Neural progenitor cell (in vitro differentiated cells): Measurements from ENCODE around the gene MRPS25. TPM values are rescaled to one million over a fixed set of nuclear protein-coding genes. Genes with fewer than 3 reads are reported as not detected.

Experiments used
- DNase-seq: peaks from one replicate; pipeline ENCODE4 v3.0.0-alpha.2; 2016; ENCODE audit warnings: low spot score
- H2AFZ ChIP-seq: fragments of 200-600 bp; sonication (generic); replicated peaks from 2 replicates; pipeline ENCODE4 v1.6.1; 2016; ENCODE audit warnings: antibody characterized with exemption
- H3F3A ChIP-seq: fragments of 200-600 bp; sonication (generic); 2 replicates; pipeline ENCODE4 v1.6.1; 2016; ENCODE audit warnings: antibody characterized with exemption, low read depth
- H3K27ac ChIP-seq: fragments of 200-600 bp; sonication (generic); 2 replicates; pipeline ENCODE4 v1.5.1; 2016; ENCODE audit warnings: mild to moderate bottlenecking
- H3K27me3 ChIP-seq: fragments of 200-600 bp; sonication (generic); 2 replicates; pipeline ENCODE4 v1.6.1; 2016; ENCODE audit warnings: mild to moderate bottlenecking, moderate library complexity
- H3K36me3 ChIP-seq: fragments of 200-600 bp; sonication (generic); 2 replicates; pipeline ENCODE4 v1.5.1; 2016
- H3K4me1 ChIP-seq: fragments of 200-600 bp; sonication (generic); 2 replicates; pipeline ENCODE4 v1.6.1; 2016; ENCODE audit warnings: mixed run types
- H3K4me2 ChIP-seq: fragments of 200-600 bp; sonication (generic); 2 replicates; pipeline ENCODE4 v1.6.1; 2016
- H3K4me3 ChIP-seq: fragments of 200-600 bp; sonication (generic); 2 replicates; pipeline ENCODE4 v1.5.1; 2016
- H3K79me2 ChIP-seq: fragments of 200-600 bp; sonication (generic); 2 replicates; pipeline ENCODE4 v1.6.1; 2016; ENCODE audit warnings: low read depth
- H3K9ac ChIP-seq: fragments of 200-600 bp; sonication (generic); 2 replicates; pipeline ENCODE4 v1.6.1; 2016
- H3K9me3 ChIP-seq: fragments of 200-600 bp; sonication (generic); 2 replicates; pipeline ENCODE4 v1.5.1; 2016; ENCODE audit warnings: low read depth
- H4K20me1 ChIP-seq: fragments of 200-600 bp; sonication (generic); 2 replicates; pipeline ENCODE4 v1.6.1; 2016; ENCODE audit warnings: low read depth
- H3K27ac Mint-ChIP-seq: 3 replicates; pipeline ENCODE4 v1.8.0; 2021; ENCODE audit warnings: mixed read lengths
- H3K27me3 Mint-ChIP-seq: 2 replicates; pipeline ENCODE4 v1.8.0; 2022; ENCODE audit warnings: low read depth, mild to moderate bottlenecking, inconsistent platforms, moderate library complexity, mixed read lengths; ENCODE audit not compliant: insufficient read depth
- H3K36me3 Mint-ChIP-seq: 3 replicates; pipeline ENCODE4 v1.8.0; 2021; ENCODE audit warnings: mixed read lengths
- H3K4me1 Mint-ChIP-seq: 3 replicates; pipeline ENCODE4 v1.8.0; 2021; ENCODE audit warnings: mixed read lengths
- H3K4me3 Mint-ChIP-seq: 3 replicates; pipeline ENCODE4 v1.8.0; 2021; ENCODE audit warnings: mild to moderate bottlenecking, moderate library complexity, mixed read lengths
- H3K9me3 Mint-ChIP-seq: 3 replicates; pipeline ENCODE4 v1.8.0; 2020; ENCODE audit warnings: mixed read lengths
- EZH2 ChIP-seq: fragments of 200-600 bp; sonication (generic); IDR thresholded peaks from 2 replicates; pipeline ENCODE4 v1.6.1; 2017; ENCODE audit warnings: antibody characterized with exemption, mild to moderate bottlenecking, moderate library complexity
- EZH2phosphoT487 ChIP-seq: fragments of 200-600 bp; sonication (generic); IDR thresholded peaks from 2 replicates; pipeline ENCODE4 v1.6.1; 2017; ENCODE audit warnings: antibody characterized with exemption
- total RNA-seq: library from RNA; depleted of rRNA; stranded (reverse); fragments of >200 nt; gene quantifications from 2 replicates; pipeline ENCODE4 v1.2.3, GENCODE V29; 2015; ENCODE audit warnings: low replicate concordance
- TF ChIP-seq, protein P1 (sequence below): fragments of 200-600 bp; sonication (generic); IDR thresholded peaks from 2 replicates; pipeline ENCODE4 v1.5.1; 2017; ENCODE audit warnings: antibody characterized with exemption, mild to moderate bottlenecking

Gene MRPS25
- total RNA-seq, 1 donor from 2014 or later = 28.9 TPM

- peak overlapping the region; percentile 52 for H3K4me3 Mint-ChIP-seq
- Histone ChIP-seq H3F3A (no peaks in the 10 kb centered on the region), H3K4me3 (no peak overlapping the region), H3K79me2 (no peaks in the 10 kb centered on the region), H2AFZ (peak overlapping the region; percentile 73), H3K4me1 (no peaks in the 10 kb centered on the region), H3K9ac (no peak overlapping the region), H3K36me3 (no peaks in the 10 kb centered on the region), H3K27ac (no peak overlapping the region), H4K20me1 (no peaks in the 10 kb centered on the region), H3K9me3 (no peaks in the 10 kb centered on the region), H3K4me2 (no peak overlapping the region), H3K27me3 (no peaks in the 10 kb centered on the region)
- no peaks in the 10 kb centered on the region for H3K36me3 Mint-ChIP-seq
- H3K27ac Mint-ChIP-seq = no peak overlapping the region
- peaks cover 8% of the 10 kb centered on the region for H3K27me3 Mint-ChIP-seq
- TF ChIP-seq EZH2 (no peak), EZH2phosphoT487 (no peak)
- TF ChIP-seq, protein P1, sequence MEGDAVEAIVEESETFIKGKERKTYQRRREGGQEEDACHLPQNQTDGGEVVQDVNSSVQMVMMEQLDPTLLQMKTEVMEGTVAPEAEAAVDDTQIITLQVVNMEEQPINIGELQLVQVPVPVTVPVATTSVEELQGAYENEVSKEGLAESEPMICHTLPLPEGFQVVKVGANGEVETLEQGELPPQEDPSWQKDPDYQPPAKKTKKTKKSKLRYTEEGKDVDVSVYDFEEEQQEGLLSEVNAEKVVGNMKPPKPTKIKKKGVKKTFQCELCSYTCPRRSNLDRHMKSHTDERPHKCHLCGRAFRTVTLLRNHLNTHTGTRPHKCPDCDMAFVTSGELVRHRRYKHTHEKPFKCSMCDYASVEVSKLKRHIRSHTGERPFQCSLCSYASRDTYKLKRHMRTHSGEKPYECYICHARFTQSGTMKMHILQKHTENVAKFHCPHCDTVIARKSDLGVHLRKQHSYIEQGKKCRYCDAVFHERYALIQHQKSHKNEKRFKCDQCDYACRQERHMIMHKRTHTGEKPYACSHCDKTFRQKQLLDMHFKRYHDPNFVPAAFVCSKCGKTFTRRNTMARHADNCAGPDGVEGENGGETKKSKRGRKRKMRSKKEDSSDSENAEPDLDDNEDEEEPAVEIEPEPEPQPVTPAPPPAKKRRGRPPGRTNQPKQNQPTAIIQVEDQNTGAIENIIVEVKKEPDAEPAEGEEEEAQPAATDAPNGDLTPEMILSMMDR = peak; percentile 96
- H3K9me3 Mint-ChIP-seq = no peaks in the 10 kb centered on the region
- peaks cover 4% of the 10 kb centered on the region for H3K4me1 Mint-ChIP-seq
- DNase-seq = peak; percentile 87
Measured at GRCh38 chr3:15108082-15108545, 43.0 kb upstream of the MRPS25 start.

- Histone ChIP-seq H3K36me3 (no peaks in the 10 kb centered on the region), H3K4me2 (no peak overlapping the region), H4K20me1 (no peaks in the 10 kb centered on the region), H3K27ac (no peak overlapping the region), H3K9me3 (no peaks in the 10 kb centered on the region), H3K4me3 (no peak overlapping the region), H3K4me1 (no peaks in the 10 kb centered on the region), H3K79me2 (no peaks in the 10 kb centered on the region), H3K9ac (no peak overlapping the region), H2AFZ (no peak overlapping the region), H3F3A (no peaks in the 10 kb centered on the region), H3K27me3 (no peaks in the 10 kb centered on the region)
- no peak for DNase-seq
- Mint-ChIP-seq H3K27me3 (peaks cover 11% of the 10 kb centered on the region), H3K4me3 (peak overlapping the region; percentile 11), H3K4me1 (peaks cover 2% of the 10 kb centered on the region), H3K9me3 (no peaks in the 10 kb centered on the region), H3K36me3 (no peaks in the 10 kb centered on the region), H3K27ac (no peak overlapping the region)
- TF ChIP-seq, protein P1 = no peak
- TF ChIP-seq EZH2 (no peak), EZH2phosphoT487 (no peak)
Measured at GRCh38 chr3:15107075-15107947, 42.2 kb upstream of the MRPS25 start.

DNA sequence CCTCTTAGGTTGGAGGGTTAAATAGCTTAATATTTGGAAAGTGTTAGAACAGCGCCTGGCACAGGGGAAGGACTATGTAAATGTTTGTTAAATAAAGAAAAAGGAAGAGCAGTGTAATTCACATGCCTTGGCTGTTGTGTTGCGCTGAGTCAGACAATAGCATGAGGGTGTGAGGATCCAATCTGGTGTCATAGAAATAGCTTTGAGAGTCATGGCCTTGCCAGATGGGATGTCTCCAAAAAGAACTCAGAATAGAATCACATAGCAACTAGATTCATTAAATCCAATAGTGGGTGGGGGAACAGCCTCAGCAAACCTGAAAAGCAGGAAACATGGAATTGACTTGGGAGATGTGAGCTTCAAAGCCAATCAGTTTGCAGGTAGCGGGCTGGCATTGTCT is 37.7 kb upstream of the MRPS25 start:
- H4K20me1 ChIP-seq = no peaks in the 10 kb centered on the region
- H3K9ac ChIP-seq = no peak overlapping the region
- no peak overlapping the region for H3K27ac ChIP-seq
- H2AFZ ChIP-seq = no peak overlapping the region
- no peak for DNase-seq
- no peaks in the 10 kb centered on the region for H3K36me3 ChIP-seq
- peaks cover 9% of the 10 kb centered on the region for H3K79me2 ChIP-seq
- no peaks in the 10 kb centered on the region for H3K9me3 ChIP-seq
- peaks cover 10% of the 10 kb centered on the region for H3K4me1 Mint-ChIP-seq
- TF ChIP-seq EZH2phosphoT487 (no peak), EZH2 (no peak)
- TF ChIP-seq, protein P1 = no peak
- H3K4me1 ChIP-seq = peaks cover 2% of the 10 kb centered on the region
- H3K27me3 ChIP-seq = no peaks in the 10 kb centered on the region
- no peak overlapping the region for H3K4me2 ChIP-seq
- peaks cover 9% of the 10 kb centered on the region for H3K27me3 Mint-ChIP-seq
- H3K27ac Mint-ChIP-seq = no peak overlapping the region
- peaks cover 6% of the 10 kb centered on the region for H3F3A ChIP-seq
- no peak overlapping the region for H3K4me3 Mint-ChIP-seq
- no peaks in the 10 kb centered on the region for H3K9me3 Mint-ChIP-seq
- H3K4me3 ChIP-seq = no peak overlapping the region
- no peaks in the 10 kb centered on the region for H3K36me3 Mint-ChIP-seq
